ENCODE results near the gene NPEPL1.

NPEPL1 gene

DNA sequence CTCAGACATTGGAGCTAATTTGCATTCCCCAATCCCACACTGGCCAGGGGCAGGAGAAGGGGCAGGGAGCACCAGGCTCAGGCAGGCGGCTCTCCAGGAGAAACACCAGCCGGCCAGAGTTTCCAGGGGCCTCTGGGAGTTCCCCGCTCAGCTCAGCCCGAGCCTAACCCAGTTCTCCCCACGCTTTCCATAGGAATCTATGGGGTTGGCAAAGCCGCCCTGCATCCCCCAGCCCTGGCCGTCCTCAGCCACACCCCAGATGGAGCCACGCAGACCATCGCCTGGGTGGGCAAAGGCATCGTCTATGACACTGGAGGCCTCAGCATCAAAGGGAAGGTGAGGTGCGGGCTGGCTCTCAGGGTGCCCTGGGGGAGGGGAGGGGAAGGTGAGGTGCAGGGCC lies 8.2 kb downstream of the NPEPL1 start:
- TF ChIP-seq CEBPB (IDR thresholded peaks at IDR 0.05) (no peak), FOXM1 (IDR thresholded peaks at IDR 0.05; ENCODE audit: borderline replicate concordance, low read depth) (no peak), EP300 (IDR thresholded peaks at IDR 0.05; ENCODE audit: borderline replicate concordance) (no peak), ZBTB7A (IDR thresholded peaks at IDR 0.05; ENCODE audit: low read depth) (no peak)
- TF ChIP-seq, protein P1, sequence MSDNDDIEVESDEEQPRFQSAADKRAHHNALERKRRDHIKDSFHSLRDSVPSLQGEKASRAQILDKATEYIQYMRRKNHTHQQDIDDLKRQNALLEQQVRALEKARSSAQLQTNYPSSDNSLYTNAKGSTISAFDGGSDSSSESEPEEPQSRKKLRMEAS (IDR thresholded peaks at IDR 0.05), result no peak

DNA sequence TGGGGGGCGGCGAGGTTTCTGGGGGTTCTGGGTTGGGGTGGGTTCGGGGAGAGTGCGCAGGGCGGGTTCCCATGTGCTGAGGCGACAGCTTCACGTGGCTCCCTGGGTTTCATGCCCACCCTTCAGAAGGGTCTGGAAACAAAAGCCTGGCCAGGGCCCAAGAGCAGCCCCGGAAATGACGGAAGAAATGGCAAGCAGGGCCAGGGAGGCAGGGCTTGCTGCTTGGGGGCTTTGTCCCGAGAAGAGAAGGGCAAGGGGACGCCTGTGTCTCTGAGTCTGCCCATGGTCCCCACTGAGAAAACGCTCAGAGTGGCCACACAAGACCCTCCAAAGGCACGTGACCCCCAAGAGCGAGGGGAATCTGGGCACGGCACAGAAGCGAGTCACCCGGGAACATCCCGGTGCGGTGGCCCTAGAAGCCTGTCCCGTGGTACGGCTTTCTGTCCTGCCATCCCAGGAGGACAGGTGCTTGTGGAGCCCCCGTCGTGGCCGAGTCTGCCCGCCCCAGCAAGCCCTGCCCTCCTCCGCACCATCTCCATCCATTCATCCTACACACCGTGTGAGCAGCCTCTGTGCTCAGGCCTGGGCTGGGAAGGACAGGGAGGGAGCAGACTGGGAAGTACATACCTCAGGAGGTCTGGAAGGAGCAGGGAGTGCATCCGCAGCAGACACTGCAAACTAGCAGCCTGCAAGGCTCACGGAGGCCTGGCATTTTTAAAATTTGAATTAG lies 9.0 kb downstream of the NPEPL1 start:
- TF ChIP-seq CREB1 (IDR thresholded peaks at IDR 0.05; ENCODE audit: low read depth) (no peak), FOXM1 (IDR thresholded peaks at IDR 0.05; ENCODE audit: borderline replicate concordance, low read depth) (no peak), YY1 (IDR thresholded peaks at IDR 0.05; ENCODE audit: low read depth) (no peak), NFIC (IDR thresholded peaks at IDR 0.05) (no peak), EP300 (IDR thresholded peaks at IDR 0.05; ENCODE audit: borderline replicate concordance) (no peak), TAF1 (IDR thresholded peaks at IDR 0.05; ENCODE audit: low read depth) (no peak), RAD21 (IDR thresholded peaks at IDR 0.05; ENCODE audit: low read depth) (no peak), TCF12 (IDR thresholded peaks at IDR 0.05; ENCODE audit: low read depth) (no peak), TEAD4 (IDR thresholded peaks at IDR 0.05) (no peak), EGR1 (IDR thresholded peaks at IDR 0.05) (no peak), ZBTB7A (IDR thresholded peaks at IDR 0.05; ENCODE audit: low read depth) (no peak)
- TF ChIP-seq, protein P2, sequence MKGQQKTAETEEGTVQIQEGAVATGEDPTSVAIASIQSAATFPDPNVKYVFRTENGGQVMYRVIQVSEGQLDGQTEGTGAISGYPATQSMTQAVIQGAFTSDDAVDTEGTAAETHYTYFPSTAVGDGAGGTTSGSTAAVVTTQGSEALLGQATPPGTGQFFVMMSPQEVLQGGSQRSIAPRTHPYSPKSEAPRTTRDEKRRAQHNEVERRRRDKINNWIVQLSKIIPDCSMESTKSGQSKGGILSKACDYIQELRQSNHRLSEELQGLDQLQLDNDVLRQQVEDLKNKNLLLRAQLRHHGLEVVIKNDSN (IDR thresholded peaks at IDR 0.05), result no peak
- TF ChIP-seq, protein P3, sequence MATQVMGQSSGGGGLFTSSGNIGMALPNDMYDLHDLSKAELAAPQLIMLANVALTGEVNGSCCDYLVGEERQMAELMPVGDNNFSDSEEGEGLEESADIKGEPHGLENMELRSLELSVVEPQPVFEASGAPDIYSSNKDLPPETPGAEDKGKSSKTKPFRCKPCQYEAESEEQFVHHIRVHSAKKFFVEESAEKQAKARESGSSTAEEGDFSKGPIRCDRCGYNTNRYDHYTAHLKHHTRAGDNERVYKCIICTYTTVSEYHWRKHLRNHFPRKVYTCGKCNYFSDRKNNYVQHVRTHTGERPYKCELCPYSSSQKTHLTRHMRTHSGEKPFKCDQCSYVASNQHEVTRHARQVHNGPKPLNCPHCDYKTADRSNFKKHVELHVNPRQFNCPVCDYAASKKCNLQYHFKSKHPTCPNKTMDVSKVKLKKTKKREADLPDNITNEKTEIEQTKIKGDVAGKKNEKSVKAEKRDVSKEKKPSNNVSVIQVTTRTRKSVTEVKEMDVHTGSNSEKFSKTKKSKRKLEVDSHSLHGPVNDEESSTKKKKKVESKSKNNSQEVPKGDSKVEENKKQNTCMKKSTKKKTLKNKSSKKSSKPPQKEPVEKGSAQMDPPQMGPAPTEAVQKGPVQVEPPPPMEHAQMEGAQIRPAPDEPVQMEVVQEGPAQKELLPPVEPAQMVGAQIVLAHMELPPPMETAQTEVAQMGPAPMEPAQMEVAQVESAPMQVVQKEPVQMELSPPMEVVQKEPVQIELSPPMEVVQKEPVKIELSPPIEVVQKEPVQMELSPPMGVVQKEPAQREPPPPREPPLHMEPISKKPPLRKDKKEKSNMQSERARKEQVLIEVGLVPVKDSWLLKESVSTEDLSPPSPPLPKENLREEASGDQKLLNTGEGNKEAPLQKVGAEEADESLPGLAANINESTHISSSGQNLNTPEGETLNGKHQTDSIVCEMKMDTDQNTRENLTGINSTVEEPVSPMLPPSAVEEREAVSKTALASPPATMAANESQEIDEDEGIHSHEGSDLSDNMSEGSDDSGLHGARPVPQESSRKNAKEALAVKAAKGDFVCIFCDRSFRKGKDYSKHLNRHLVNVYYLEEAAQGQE (IDR thresholded peaks at IDR 0.05; ENCODE audit: low read depth), result no peak
- TF ChIP-seq, protein P1 (IDR thresholded peaks at IDR 0.05), result no peak

DNA sequence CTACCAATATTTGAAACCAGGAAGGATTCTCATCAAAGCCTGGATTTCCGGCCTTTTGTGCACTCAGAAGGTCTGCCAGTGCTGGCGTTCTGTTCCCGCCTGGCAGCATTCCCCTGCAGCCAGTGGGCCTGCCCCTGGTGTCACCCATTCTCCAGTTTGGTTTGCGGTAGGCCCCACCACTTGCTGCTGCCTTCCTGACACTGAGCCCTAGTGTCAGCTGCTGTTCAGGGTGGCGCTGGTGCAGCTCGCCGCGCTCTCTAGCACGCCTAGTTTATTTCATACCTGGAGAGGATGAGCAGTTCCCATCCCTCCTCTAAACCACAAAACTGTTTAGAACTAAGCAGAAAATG lies 9.5 kb downstream of the NPEPL1 start:
- TF ChIP-seq, protein P1 (IDR thresholded peaks at IDR 0.05), result no peak
- TF ChIP-seq TEAD4 (IDR thresholded peaks at IDR 0.05) (no peak), EP300 (IDR thresholded peaks at IDR 0.05; ENCODE audit: borderline replicate concordance) (no peak)
- TF ChIP-seq, protein P3 (IDR thresholded peaks at IDR 0.05; ENCODE audit: low read depth), result no peak

DNA sequence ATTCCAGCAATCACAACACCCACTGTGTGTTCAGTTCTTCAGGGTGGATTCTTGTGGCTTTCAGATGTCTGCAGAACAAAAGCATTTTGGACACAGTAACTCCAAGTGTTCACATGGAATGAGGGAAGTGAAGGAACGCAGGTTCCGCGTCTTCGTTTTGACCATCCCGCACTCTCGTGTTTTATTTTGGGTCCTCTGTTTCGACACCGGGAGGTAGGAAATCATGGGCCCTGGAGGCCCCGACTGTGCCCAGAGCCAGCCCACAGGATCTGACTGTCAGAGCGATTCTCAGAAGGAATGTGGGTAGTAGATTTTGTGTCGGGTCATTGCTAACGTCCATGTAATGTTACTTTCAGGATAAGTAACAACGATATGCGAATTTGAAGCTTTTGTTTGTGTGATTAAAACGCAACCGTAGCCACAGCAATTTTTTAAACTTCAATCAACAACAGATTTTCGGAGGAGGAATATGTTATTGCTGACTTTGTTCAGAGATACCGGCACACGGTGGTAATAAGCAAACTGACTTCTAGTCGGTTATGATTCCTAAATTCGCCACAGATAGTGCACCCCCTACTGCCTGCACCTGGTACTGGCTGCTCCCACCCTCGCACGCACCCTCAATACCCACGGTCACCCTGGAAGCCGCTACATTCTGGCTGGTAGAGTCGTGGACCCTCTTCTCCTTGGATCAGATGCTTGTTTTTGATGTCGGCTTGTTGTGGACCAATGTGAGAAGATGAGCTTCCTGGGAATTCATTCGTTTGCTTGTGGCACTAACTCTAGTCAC lies 10.5 kb downstream of the NPEPL1 start:
- TF ChIP-seq TEAD4 (IDR thresholded peaks at IDR 0.05), result no peak
- no peak for TF ChIP-seq CREB1 (IDR thresholded peaks at IDR 0.05; ENCODE audit: low read depth)
- TF ChIP-seq, protein P2 (IDR thresholded peaks at IDR 0.05), result no peak
- TF ChIP-seq, protein P3 (IDR thresholded peaks at IDR 0.05; ENCODE audit: low read depth), result no peak
- no peak for TF ChIP-seq EGR1 (IDR thresholded peaks at IDR 0.05)
- TF ChIP-seq RAD21 (IDR thresholded peaks at IDR 0.05; ENCODE audit: low read depth), result no peak
- TF ChIP-seq YY1 (IDR thresholded peaks at IDR 0.05; ENCODE audit: low read depth), result no peak
- TF ChIP-seq, protein P1 (IDR thresholded peaks at IDR 0.05), result no peak
- no peak for TF ChIP-seq ZBTB7A (IDR thresholded peaks at IDR 0.05; ENCODE audit: low read depth)
- no peak for TF ChIP-seq EP300 (IDR thresholded peaks at IDR 0.05; ENCODE audit: borderline replicate concordance)
- TF ChIP-seq FOXM1 (IDR thresholded peaks at IDR 0.05; ENCODE audit: borderline replicate concordance, low read depth), result no peak
- no peak for TF ChIP-seq TCF12 (IDR thresholded peaks at IDR 0.05; ENCODE audit: low read depth)
- TF ChIP-seq TAF1 (IDR thresholded peaks at IDR 0.05; ENCODE audit: low read depth), result no peak
